ENCODE data around the gene STAC. TPM values are rescaled to one million over a fixed set of nuclear protein-coding genes. Genes with fewer than 3 reads are reported as not detected.

The STAC gene, protein sequence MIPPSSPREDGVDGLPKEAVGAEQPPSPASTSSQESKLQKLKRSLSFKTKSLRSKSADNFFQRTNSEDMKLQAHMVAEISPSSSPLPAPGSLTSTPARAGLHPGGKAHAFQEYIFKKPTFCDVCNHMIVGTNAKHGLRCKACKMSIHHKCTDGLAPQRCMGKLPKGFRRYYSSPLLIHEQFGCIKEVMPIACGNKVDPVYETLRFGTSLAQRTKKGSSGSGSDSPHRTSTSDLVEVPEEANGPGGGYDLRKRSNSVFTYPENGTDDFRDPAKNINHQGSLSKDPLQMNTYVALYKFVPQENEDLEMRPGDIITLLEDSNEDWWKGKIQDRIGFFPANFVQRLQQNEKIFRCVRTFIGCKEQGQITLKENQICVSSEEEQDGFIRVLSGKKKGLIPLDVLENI
- not detected for total RNA-seq

DNA sequence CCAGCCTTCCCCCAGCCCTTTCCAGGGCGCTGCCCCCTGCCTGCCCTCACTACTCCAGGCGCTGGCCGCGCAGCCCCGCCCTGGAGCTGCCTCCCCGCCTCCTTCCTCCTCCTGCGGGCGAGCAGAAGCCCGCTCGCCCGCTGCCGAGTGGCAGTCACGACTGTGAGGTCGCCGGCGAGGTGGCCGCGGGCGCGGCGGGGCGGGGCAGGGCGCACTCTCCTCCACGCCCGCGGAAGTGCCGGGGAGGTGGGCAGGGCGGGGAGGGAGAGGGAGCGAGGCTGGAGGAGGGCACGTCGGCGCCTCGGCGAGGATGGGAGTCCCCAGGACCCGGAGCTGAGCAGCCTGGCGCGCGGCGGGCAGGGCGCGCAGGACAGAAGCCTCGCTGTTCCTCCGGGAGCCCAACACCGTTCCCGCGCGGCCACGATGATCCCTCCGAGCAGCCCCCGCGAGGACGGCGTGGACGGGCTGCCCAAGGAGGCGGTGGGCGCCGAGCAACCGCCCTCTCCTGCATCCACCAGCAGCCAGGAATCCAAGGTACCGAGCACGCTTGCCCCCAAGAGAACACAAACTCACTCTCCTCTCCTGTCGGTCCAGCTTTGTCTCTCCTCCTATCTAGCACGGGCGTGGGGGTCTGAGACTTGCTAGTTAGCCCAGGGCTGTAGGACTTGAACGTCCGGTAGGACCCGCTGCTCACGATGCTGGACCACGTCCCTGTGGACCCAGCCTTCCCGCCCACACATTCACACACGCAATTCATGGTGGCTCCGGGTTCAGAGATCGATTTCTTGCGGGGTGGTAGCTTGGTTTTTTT, at the start of gene STAC:
Gene STAC (plus strand): TSS at position 284 of the 811 bp plus-strand sequence. CDS start 140 bp downstream, at position 424.
- CTCF ChIA-PET: no interaction called here
- POLR2A ChIA-PET: no interaction called here

DNA sequence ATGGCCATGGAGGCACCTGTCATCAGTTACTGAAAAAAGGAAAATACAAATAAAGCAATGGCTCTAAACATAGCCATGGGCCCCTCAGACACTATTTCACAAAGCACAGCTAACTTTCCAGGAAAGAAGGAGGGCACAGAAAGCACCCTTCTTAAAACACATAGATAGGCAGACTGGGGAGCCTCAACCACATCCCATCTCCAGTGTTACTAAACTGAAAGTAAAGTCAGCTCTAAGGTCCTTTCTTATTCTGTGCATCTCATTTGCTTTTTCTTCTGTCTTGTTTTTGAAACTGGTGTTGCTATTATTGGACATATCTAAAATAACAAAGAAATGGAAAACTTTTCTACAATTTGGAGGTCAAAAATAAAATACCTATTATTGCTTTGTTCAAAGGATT, 48.2 kb upstream of the STAC start:
- POLR2A ChIA-PET: no interaction called here
- CTCF ChIA-PET: no interaction called here

DNA sequence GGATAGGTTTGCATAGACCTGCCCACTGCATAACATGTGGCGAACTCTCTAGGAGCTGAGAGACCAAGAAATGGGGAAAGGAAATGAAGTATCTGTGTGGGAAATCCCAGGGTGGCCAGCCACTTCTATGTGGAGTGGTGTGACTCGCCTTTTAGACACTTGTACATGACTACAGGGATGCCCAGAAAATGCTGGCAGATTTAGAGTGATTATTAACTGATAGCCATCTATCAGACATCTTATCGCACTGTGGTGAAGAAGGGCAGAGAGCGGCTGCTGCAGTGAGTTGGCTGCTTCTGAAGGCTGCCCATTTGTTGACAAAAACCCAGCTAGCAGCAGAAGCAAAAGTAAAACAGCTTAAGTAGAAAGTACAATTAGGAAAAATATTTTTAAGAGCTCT, 18.1 kb upstream of the STAC start:
- ChIA-PET POLR2A (no interaction called here), CTCF (no interaction called here)

DNA sequence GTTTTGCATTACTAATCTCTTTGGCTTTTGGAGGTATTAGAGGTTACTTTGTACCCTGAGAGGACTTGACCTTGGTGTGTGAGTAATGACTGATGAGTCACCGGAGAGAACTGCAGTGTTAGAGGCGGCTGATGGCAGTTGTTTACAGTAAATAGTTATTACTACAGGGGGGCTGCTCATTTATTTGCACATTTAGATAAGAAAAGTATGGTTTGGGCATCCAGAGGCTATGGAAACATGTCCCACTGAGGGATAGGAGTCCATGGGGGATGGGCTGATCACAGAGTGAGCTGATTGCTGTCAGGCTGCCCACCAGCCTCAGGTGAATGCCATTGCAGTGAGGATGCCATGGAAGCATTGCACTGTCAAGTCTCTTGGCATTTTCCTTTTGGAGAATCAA, 17.3 kb upstream of the STAC start:
- ChIA-PET CTCF (no interaction called here), POLR2A (no interaction called here)

DNA sequence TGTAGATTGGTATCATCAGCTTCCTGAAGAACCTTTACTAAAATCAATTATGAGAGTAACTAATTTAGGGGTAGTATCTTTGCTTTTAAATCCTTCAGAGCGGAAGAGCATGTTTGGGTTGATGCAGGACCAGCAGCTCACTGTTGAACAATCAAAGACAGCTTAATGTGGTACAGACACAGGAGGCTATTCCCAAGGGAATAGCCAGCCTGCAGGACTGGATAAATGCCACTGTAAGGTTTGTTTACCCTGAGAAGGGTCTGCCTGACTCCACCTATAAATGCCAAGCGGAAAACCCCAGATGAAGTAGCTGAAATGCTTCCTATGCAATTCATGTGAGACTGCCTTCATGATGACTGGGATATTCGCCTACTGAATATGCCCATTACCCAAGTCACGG, 16.0 kb upstream of the STAC start:
- POLR2A ChIA-PET: no interaction called here
- CTCF ChIA-PET: no interaction called here

DNA sequence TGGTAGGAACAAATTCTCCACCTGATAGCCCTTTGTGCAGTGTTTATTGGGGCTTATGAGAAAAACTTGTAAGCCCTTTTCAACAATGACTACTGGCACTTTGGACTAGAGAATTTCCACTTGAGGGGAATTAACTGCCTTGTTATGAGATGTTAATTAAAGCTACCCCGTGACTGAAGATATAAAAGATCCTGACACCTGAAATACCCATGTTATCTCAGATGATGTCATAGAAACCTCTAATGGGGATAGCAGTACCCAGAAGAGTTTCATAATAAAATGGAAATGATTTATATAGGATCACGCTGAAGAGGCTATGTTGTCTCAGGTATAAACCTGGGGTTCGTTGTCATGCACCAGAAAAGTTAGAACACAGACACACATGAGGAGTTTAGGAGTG, 14.5 kb upstream of the STAC start:
- ChIA-PET CTCF (no interaction called here), POLR2A (no interaction called here)

DNA sequence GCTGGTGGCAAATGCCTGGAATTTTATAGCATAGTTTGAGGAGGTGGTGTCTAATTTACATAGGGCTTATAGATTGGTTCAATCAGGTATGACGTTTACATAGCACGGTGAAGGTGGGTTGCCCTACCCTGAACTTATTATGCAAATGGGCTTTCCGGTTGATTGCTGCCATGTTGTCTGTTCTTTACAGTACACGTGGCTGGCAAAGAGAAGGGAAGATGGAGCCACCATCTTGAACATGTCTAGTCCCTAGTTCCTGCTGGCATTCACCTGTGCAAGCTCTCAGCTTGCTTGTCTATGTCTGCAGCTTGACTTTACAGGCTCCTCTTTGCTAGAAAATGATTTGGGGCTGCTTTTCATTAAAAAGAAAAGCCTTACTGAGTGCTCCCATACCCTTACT, 14.0 kb upstream of the STAC start:
- ChIA-PET CTCF (no interaction called here), POLR2A (no interaction called here)

DNA sequence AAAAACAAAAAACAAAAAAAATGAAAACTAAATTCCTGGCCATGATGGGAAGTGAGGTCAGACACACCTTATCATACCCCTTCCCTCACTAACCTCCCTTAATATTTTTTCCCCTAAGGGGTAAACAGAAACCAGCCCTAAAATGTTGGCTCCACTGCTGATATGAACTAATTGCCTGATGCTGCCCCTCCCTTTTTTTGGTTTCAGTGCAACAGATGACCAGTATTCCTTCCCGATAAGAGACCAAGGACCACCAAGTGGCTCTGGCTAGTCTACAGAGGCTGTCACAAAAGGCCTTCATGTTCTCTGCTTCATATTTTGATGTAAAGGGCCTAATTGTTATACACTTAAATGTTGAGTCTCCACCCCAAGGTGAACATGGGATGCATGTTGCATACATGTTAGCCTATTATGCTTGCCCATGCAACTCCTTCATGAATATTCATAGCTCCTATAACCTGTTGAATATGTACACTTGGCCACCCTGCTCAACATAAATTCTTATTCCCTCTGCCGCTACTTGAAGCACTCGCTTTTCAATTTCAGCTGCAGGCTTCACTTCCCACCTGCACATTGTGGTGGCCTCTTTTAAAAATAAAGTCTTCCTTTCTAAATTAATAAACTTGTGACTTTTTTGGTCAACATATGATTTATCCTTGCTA, 12.3 kb upstream of the STAC start:
- CTCF ChIA-PET: no interaction called here
- POLR2A ChIA-PET: no interaction called here

DNA sequence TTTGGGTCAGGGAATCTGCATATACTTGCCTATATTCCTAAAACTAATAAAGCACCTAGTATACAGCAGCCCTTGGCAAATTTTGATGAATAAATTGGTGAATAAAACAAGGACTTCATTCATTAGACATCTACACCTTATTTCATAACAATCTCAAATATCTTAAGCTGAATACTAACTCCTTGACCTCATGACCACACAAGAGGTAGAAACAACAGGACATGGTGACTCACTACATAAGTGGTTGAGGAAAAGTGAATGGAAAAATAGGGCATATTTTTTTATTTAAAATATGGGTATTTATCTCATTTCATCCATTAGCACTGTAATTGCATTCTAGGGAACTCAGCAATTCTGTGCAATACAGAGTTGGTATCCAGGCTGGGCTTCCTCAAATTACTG, 7.8 kb upstream of the STAC start:
- ChIA-PET POLR2A (no interaction called here), CTCF (no interaction called here)

DNA sequence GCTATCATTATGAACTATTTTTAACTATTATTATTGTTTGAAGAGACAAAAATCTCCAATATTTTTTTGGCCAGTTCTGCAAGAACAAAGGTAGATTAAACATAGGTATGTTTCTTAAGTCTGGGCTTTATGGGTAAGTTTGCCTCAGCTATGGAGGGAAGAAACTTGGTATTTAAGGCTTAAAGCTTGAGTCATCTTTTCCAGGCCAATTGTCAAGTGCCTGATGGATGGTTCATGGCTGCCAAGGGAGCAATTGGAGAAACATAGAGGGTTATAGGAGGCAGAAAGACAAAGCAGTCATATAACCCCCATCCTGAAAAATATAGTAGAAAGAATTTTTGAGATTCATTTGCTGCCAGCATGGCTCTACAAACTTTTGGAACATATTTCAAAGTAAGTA, 7.2 kb upstream of the STAC start:
- CTCF ChIA-PET: no interaction called here

DNA sequence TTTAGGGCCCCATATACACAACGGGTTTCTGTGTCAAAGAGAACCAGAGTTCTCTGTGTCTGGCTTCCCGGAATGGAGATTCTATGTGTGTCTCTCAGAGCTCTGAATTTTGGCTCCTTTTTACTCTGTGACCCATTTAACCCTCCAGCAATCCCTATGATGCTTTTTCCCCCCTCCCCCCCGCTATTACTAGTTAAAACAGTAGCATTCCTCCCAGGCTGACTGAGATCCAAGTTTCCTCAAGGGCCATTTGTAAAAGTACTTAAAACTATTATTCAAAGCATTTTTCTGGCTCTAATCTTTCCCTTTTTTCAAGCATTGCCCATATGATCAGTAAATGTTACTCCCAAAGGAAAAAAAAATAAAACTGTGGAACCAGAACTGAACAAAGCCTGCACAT, 6.6 kb upstream of the STAC start:
- POLR2A ChIA-PET: no interaction called here
- CTCF ChIA-PET: no interaction called here

More for the DNA sequence above, 7.2 kb upstream of the STAC start:
- POLR2A ChIA-PET: no interaction called here

DNA sequence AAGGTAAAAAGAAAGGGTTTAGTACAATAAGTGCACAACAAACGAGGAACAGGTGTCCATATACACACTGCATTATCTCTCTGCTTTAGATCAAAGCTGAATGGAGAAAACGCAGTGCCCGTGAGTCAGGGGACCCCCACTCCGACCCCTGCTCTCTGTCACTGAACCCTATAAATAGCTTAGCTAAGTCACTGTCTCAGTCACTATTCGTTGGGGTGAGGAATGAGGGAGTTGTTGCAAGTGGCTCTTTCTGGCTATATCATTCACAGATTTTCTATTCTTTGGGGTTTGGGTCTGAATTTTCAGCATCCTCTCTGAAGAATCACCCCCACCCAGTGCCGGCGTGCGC, 458 bp upstream of the STAC start:
- CTCF ChIA-PET: no interaction called here
- POLR2A ChIA-PET: no interaction called here

DNA sequence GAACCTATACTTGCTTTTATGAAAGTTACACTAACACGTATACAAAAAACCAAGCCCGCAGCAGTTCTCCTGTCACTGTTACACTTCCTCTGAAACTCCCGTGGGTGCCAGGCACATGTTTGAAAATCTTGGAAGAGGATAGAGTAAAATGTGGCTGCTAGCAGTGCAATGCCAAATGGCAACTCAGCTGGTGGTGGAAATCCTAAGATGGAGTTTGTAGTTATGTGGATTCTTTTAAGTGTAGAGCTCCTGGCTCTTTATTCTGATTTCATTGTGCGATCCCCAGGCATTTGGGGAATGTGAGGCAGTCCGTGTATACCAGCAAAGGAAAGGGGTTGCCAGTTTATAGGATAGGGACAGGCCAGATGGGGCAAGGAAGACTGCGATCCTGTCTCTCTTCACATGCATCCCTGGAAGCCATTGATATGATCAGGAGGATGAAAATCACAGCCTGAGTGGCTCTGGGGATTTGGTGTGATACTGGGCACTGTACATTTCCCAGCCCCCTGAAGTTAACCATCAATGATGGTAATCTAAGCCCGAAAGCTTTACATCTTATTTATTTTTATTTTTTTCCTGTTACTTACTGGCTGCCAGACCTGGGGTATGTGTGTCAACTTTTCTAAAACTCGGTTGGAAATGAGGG, 1.1 kb downstream of the STAC start:
- POLR2A ChIA-PET: no interaction called here
- CTCF ChIA-PET: no interaction called here

DNA sequence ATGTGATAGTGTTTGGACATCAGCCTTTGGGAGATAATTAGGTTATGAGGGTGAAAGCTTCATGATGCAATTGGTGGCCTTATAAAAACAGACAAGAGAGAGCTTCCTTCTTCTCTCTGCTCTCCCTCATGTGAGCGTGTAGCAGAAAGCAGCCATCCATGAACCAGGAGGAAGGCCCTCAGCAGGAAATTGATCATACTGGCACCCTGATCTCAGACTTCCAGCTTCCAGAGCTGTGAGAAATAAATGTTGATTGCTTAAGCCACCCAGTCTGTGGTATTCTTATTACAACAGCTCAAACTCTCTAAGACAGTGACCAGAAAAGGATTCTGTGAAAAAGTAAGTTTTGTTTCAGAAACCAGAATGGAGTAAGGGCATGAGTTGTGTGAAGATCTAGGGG, 13.3 kb downstream of the STAC start:
- CTCF ChIA-PET: no interaction called here
- POLR2A ChIA-PET: no interaction called here

DNA sequence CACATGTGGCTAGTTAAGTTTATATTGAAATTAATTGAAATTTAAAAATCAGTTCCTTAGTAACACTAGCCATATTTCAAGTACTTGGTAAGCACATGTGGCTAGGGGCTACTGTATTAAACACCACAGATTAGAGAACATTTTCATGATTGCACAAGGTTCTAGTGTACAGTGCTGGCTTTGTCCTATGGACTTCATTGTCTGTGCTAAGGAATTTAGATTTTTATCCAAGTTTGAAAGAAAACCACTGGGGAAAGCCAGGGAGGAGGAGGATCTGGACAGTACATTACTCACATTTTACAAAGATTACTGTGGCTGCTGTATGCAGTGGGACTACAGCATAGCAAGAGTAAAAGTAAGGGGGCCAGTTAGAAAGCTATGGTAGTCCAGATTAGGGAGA, 13.9 kb downstream of the STAC start:
- POLR2A ChIA-PET: no interaction called here
- CTCF ChIA-PET: no interaction called here

DNA sequence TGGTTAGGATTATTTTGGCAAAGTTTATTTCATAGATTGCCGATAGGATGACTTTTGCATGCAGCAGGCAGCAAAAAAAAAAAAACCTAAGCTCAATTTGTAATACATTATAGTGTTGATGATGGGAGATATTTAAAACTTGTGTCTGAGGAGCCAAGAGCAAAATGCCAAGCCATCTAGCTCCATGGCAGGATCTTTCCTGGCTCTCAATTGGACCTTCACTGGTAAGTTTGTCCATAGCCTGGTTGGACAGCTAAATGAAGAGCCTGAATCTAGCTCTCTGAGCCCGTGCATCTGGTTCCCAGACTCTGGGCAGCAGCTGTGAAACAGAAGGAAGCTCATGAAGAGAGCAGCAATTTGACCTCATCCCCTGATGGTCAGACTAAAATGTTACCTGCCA, 17.5 kb downstream of the STAC start:
- ChIA-PET POLR2A (no interaction called here), CTCF (no interaction called here)

DNA sequence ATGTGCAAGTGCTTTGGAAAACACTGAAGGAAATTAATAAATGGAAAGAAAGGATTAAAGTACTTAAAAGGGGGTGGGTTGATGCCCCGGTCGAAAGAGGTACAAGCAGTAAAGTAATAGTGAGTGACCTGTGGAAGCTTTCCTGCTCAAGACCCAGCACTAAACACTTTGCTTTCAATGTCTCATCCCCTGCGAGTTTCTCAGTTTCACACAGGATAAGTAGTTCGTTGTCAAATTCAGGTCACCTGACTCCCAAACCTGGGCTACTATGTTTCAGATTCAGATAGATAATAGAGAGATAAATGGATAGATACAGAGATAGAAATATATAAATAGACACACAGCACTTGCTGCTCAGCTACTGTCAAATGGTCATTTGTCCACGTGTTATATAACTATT, 19.6 kb downstream of the STAC start:
- CTCF ChIA-PET: no interaction called here

DNA sequence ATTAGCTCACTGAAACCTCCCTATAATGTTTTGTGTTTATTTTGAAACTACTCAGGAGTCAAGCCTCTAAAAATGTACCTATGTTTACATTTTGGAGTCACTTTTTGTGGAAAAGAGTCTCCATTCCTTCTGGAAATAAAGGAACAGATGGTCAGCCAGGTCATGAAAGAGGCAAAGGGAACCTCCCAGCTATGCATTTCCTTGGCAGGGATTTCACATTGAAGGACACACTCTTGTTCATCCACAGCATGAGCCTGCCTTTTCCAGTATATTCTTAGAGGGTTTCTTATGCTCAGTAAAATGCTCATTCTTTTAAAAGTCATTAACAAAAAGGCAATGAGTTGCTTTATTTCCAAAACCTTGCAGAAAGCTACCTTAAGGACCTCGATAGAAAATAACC, 20.8 kb downstream of the STAC start:
- POLR2A ChIA-PET: no interaction called here

More for the DNA sequence above, 19.6 kb downstream of the STAC start:
- POLR2A ChIA-PET: no interaction called here

DNA sequence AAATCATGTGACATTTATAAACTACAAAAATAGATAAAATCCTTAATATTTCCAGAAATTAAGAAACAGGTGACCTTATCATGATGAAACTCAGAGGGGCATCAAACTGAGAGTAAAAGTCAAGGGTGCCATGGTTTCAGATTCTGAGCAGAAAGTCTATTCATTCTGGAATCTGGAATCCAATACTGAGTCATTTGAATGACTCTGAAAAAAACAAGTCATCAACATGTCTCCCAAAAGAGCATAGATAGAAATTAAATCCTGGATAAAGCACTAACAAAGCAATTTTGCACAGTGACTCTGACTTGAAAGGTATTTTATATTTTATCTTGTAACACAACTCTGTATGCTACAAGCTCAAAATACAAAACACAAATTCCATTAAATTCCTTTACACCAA, 23.4 kb downstream of the STAC start:
- POLR2A ChIA-PET: no interaction called here
- CTCF ChIA-PET: no interaction called here

More for the DNA sequence above, 20.8 kb downstream of the STAC start:
- CTCF ChIA-PET: no interaction called here

DNA sequence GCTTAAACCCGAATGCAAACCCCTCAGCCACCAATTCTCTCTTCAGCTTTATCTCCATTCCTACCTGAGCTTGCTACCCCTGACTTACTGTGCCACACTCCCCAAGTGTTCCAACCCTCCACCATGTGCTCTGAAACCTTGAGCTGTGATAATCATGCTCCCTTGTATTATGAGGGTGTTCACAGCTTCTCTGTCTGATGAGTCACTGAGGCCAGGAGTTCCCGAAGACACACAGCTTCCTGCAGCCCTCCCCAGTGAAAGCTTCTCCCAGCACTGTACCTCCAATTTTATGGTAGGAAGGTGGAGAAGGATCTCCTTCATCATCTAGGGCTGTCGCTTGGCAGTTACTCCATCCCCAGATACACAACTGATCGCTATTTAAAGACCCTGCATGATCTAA, 24.9 kb downstream of the STAC start:
- CTCF ChIA-PET: no interaction called here
- POLR2A ChIA-PET: no interaction called here

DNA sequence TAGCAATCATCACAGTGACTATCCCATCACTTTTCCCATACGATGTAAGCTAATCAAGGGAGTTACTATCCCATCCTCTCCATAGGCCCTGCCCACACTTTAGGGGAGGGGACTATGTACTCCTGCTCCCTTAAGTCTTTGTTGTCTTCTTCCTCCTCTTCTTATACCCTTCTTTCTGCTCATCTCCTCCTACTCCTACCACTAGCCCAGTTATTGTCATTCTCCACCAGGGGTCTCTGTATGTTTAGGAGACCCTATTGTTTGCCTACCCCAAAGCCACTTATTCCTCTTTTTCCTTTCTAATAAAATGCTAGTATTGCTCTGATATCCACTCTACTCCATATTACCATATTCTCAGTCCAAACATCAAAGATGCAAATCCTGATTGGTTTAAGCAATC, 27.8 kb downstream of the STAC start:
- POLR2A ChIA-PET: no interaction called here
- CTCF ChIA-PET: no interaction called here
